WERI-Rb-1 (cell line): ENCODE results near the gene ZFAND4.
"Not testable (repeated sequence)": the region's sequence is repeated elsewhere in the genome, so short reads cannot be mapped to it uniquely, and the experiment has no call there.

Experiments used
- DNase-seq: peaks from one replicate; pipeline ENCODE4 v3.0.0-alpha.2; 2020
- H3K27ac ChIP-seq: fragments of 250-450 bp; sonication (Bioruptor Pico); 2 replicates; pipeline ENCODE4 v1.5.1; 2020; ENCODE audit warnings: mild to moderate bottlenecking, moderate library complexity
- H3K27me3 ChIP-seq: fragments of 250-450 bp; sonication (Bioruptor Pico); 2 replicates; pipeline ENCODE4 v1.5.1; 2021; ENCODE audit warnings: mild to moderate bottlenecking, low read depth, moderate library complexity; ENCODE audit not compliant: insufficient read depth, severe bottlenecking
- H3K36me3 ChIP-seq: fragments of 250-450 bp; sonication (Bioruptor Pico); 2 replicates; pipeline ENCODE4 v1.5.1; 2020; ENCODE audit warnings: mild to moderate bottlenecking, moderate library complexity
- H3K4me3 ChIP-seq: 2 replicates; pipeline ENCODE4 v1.5.1; 2011; ENCODE audit warnings: low read depth, mild to moderate bottlenecking, control low read depth, low read length
- H3K9me3 ChIP-seq: fragments of 250-450 bp; sonication (Bioruptor Pico); 2 replicates; pipeline ENCODE4 v1.5.1; 2021; ENCODE audit warnings: mild to moderate bottlenecking, moderate library complexity; ENCODE audit not compliant: severe bottlenecking
- CTCF ChIP-seq: IDR thresholded peaks from 2 replicates; pipeline ENCODE4 v1.5.1; 2011; ENCODE audit warnings: low read depth, mild to moderate bottlenecking, control low read depth, inconsistent platforms, low read length

Gene ZFAND4

DNA sequence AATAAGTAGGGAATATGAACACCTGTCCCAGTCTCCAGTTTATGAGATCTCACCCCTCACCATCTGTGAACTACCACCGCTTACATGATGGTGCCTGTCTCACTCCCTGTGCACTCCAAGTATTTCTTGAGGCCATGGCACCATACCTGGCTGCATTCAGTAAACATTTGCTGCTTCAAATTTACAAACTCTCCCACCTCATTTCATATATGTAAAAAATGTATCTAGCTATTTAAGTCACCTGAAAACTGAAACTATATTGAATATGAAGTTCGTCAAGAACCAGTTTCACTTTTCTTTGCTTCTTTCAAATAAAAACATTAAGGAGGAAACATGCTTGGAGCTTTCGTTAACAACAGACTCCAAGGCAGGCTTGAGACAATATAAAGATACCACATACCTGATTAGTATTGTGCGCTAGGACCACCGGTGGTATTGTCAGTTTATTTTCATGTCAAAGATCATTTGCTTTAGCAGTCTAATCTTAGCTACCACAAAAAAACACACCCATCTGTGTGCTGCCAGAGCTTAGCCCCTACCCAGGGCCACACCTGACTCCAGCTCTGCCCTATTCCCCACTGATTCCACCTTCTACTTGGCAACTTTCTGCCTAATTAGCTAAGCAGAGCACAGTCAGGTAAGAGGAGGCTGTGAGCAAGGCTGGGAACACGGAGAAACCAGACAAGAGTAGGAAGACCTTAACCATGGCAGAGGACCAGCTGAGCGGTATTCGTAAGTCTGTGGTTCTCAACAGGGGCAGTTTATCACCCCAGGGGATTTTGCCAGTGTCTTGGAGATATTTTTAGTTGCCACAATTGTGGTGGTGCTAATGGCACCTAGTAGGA lies 92.0 kb downstream of the ZFAND4 start:
- DNase-seq = no peak
- Histone ChIP-seq H3K9me3 (no peaks in the 10 kb centered on the region), H3K36me3 (no peaks in the 10 kb centered on the region), H3K4me3 (no peak overlapping the region), H3K27ac (no peak overlapping the region), H3K27me3 (no peaks in the 10 kb centered on the region)
- no peak for TF ChIP-seq CTCF

DNA sequence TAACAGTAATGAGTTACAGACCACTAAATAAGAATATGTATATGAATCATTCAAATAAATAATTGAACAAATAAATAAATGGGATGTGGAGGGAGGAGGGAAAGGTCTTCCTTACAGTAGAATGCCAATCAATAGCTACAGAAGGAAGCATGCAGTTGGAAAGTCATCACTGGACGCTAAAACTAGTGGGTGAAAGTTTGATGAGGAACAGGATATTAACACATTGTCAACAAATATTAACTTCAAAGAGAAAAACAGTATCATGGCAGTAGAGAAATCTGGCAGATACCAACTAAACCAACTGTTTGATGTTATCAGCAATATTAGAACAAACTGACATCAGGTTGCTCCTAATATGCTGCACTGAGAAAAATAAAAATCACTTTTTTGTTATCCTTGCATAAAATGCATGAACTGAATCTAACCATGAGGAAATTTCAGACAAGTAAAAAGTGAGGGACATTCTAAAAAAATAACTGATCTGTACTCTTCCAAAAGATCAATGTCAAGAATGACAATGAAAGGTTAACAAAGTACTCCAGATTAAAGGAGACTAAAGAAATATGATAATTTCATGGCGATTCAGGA lies 94.1 kb downstream of the ZFAND4 start:
- Histone ChIP-seq H3K27me3 (no peaks in the 10 kb centered on the region), H3K36me3 (no peaks in the 10 kb centered on the region), H3K9me3 (no peaks in the 10 kb centered on the region), H3K4me3 (no peak overlapping the region), H3K27ac (no peak overlapping the region)
- TF ChIP-seq CTCF = no peak
- no peak for DNase-seq

GRCh38 chr10:45575966-45576597 lies 96.5 kb downstream of the ZFAND4 start:
- no peak for TF ChIP-seq CTCF
- H3K27me3 ChIP-seq = no peaks in the 10 kb centered on the region
- no peaks in the 10 kb centered on the region for H3K9me3 ChIP-seq
- no peak overlapping the region for H3K4me3 ChIP-seq
- DNase-seq = no peak
- no peaks in the 10 kb centered on the region for H3K36me3 ChIP-seq
- H3K27ac ChIP-seq = no peak overlapping the region

DNA sequence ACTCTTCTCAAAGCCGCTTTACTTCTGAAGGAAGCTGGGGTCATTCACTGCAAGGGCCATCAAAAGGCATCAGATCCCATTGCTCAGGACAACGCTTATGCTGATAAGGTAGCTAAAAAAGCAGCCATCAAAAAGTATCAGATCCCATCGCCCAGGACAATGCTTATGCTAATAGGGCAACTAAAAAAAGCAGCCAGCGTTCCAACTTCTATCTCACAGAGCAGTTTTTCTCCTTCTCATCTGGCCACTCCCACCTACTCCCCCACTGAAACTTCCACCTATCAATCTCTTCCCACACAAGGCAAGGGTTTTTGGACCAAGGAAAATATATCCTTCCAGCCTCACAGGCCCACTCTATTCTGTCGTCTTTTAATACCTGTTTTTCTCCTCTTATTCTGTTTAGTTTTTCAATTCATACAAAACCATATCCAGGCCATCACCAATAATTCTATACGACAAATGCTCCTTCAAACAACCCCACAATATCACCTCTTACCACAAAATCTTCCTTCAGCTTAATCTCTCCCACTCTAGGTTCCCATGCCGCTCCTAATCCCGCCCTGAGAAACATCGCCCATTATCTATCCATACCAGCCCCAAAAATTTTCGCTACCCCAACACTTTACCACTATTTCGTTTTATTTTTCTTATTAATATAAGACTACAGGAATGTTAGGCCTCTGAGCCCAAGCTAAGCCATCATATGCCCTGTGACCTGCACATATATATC lies 97.4 kb downstream of the ZFAND4 start:
- H3K27ac ChIP-seq, H3K9me3 ChIP-seq, DNase-seq, H3K27me3 ChIP-seq, H3K36me3 ChIP-seq, H3K4me3 ChIP-seq: not testable (repeated sequence)

DNA sequence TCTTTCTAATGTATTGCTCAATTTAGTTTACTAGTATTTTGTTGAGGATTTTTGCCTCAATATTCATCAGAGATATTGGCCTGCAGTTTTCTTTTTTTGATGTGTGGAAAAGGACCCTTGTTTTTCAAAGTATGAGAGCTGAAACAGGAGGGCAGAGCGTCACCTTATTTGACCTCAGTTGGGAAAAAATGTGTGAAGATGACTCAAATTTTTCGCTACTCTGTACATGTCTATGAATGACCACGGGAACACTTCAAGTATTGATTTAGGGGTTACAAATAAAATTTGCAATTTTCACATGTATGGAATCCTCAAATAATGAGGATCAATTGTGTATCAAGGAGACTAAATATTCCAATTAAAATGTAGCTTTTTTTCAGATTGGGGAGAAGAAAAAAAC lies 103.1 kb downstream of the ZFAND4 start:
- Histone ChIP-seq H3K27me3 (no peaks in the 10 kb centered on the region), H3K4me3 (no peak overlapping the region), H3K9me3 (no peaks in the 10 kb centered on the region), H3K36me3 (no peaks in the 10 kb centered on the region), H3K27ac (no peak overlapping the region)
- no peak for DNase-seq
- TF ChIP-seq CTCF = no peak

DNA sequence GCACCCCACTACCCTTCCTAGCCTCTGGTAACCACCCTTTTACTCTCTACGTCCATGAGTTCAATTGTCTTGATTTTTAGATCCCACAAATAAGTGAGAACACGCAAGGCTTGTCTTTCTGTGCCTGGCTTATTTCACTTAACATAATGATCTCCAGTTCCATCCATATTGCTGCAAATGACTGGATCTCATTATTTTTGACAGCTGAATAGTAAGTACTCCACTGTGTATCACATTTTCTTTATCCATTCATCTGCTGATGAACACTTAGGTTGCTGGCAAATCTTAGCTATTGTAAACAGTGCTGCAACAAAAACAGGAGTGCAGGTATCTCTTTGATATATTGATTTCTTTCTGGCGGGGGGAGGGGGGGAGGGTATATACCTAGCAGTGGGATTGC lies 106.2 kb downstream of the ZFAND4 start:
- Histone ChIP-seq H3K36me3 (no peaks in the 10 kb centered on the region), H3K9me3 (no peaks in the 10 kb centered on the region), H3K27ac (no peak overlapping the region), H3K27me3 (no peaks in the 10 kb centered on the region), H3K4me3 (no peak overlapping the region)
- DNase-seq = no peak
- no peak for TF ChIP-seq CTCF
